Endothelial cell (in vitro differentiated cells): Measurements from ENCODE around the gene UPF3A. TPM values are rescaled to one million over a fixed set of nuclear protein-coding genes. Genes with fewer than 3 reads are reported as not detected.
A peak's percentile ranks its signal among the peaks of the same experiment; 100 is the strongest.

Source experiments
- DNase-seq: peaks from one replicate; pipeline ENCODE4 v3.0.0; 2021; ENCODE audit warnings: low spot score
- H3K27ac Mint-ChIP-seq: one replicate; pipeline ENCODE4 v1.8.0; 2021; ENCODE audit warnings: mixed read lengths, inconsistent platforms; ENCODE audit not compliant: unreplicated experiment
- H3K27me3 Mint-ChIP-seq: one replicate; pipeline ENCODE4 v1.8.0; 2021; ENCODE audit warnings: mild to moderate bottlenecking, moderate library complexity, mixed read lengths, inconsistent platforms; ENCODE audit not compliant: unreplicated experiment
- H3K36me3 Mint-ChIP-seq: one replicate; pipeline ENCODE4 v1.8.0; 2021; ENCODE audit warnings: mild to moderate bottlenecking, low read depth, mixed read lengths, inconsistent platforms; ENCODE audit not compliant: unreplicated experiment
- H3K4me1 Mint-ChIP-seq: one replicate; pipeline ENCODE4 v1.8.0; 2021; ENCODE audit warnings: mild to moderate bottlenecking, mixed read lengths, inconsistent platforms; ENCODE audit not compliant: unreplicated experiment
- H3K4me3 Mint-ChIP-seq: one replicate; pipeline ENCODE4 v1.8.0; 2021; ENCODE audit warnings: mild to moderate bottlenecking, mixed read lengths, inconsistent platforms; ENCODE audit not compliant: unreplicated experiment
- H3K9me3 Mint-ChIP-seq: one replicate; pipeline ENCODE4 v1.8.0; 2021; ENCODE audit warnings: mixed read lengths, inconsistent platforms; ENCODE audit not compliant: unreplicated experiment
- total RNA-seq: library from RNA; stranded (reverse); fragmentation: NEBNext Ultra II Directional; extraction: Animal tissue kit (Norgen Biotek cat#: 25700); gene quantifications from one replicate; pipeline ENCODE4 v1.2.1, GENCODE V29; 2021; ENCODE audit not compliant: unreplicated experiment
- TF ChIP-seq, protein P1 (sequence below): fragments of 200-600 bp; sonication (generic); IDR thresholded peaks from one replicate; pipeline ENCODE4 v1.5.0; 2021; ENCODE audit warnings: antibody characterized with exemption; ENCODE audit not compliant: unreplicated experiment

UPF3A gene
- total RNA-seq, 1 donor from 2014 or later = 61.6 TPM

- Mint-ChIP-seq H3K27ac (peak overlapping the region; percentile 54), H3K4me3 (no peak overlapping the region), H3K4me1 (peaks cover 21% of the 10 kb centered on the region), H3K36me3 (peaks cover 30% of the 10 kb centered on the region), H3K9me3 (no peaks in the 10 kb centered on the region), H3K27me3 (peaks cover 2% of the 10 kb centered on the region)
- no peak for DNase-seq
- TF ChIP-seq, protein P1, sequence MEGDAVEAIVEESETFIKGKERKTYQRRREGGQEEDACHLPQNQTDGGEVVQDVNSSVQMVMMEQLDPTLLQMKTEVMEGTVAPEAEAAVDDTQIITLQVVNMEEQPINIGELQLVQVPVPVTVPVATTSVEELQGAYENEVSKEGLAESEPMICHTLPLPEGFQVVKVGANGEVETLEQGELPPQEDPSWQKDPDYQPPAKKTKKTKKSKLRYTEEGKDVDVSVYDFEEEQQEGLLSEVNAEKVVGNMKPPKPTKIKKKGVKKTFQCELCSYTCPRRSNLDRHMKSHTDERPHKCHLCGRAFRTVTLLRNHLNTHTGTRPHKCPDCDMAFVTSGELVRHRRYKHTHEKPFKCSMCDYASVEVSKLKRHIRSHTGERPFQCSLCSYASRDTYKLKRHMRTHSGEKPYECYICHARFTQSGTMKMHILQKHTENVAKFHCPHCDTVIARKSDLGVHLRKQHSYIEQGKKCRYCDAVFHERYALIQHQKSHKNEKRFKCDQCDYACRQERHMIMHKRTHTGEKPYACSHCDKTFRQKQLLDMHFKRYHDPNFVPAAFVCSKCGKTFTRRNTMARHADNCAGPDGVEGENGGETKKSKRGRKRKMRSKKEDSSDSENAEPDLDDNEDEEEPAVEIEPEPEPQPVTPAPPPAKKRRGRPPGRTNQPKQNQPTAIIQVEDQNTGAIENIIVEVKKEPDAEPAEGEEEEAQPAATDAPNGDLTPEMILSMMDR = no peak
Observed at GRCh38 chr13:114320065-114320464, 38.7 kb downstream of the UPF3A start.

DNA sequence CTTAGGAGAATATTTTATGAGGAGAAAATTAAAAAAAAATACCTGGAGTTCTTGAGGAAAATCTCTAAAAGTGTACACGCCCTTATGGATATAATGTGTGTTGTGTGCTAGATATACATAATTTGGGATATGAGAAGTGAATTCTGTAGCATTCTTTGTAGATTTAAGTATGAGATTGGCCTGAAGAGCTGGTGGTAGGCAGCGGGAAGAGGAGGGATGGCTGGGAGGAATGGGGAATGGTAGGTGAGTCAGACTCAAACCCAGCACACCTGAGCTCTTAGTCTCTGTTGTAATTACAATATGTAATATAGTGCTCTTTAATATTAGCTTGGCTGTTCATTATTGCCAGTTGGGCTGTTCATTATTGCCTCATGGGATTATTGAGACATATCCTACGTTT lies 39.9 kb downstream of the UPF3A start:
- H3K27ac Mint-ChIP-seq = no peak overlapping the region
- H3K9me3 Mint-ChIP-seq = no peaks in the 10 kb centered on the region
- TF ChIP-seq, protein P1 = no peak
- H3K4me1 Mint-ChIP-seq = peaks cover 16% of the 10 kb centered on the region
- no peak overlapping the region for H3K4me3 Mint-ChIP-seq
- H3K27me3 Mint-ChIP-seq = peaks cover 2% of the 10 kb centered on the region
- peaks cover 30% of the 10 kb centered on the region for H3K36me3 Mint-ChIP-seq
- DNase-seq = no peak

DNA sequence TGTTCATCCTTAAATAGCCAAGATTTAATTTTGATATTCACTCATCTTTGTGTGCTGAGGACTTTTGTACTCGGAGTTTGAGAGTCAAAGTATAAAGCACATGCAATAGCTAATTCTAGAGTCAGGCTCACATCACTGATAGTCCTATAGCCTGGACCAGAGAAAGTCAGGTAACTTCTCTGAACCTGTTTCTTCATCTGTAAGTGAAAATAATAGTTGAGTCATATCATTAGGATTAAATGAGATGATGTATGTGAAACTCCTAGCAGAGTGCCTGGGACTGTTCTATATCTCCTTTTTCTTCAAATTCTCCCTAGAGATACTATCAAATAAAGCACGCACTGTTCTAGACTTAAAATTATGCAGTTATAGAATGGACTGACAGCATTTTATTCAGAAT lies 41.9 kb downstream of the UPF3A start:
- peaks cover 16% of the 10 kb centered on the region for H3K4me1 Mint-ChIP-seq
- H3K27ac Mint-ChIP-seq = no peak overlapping the region
- no peak for DNase-seq
- H3K4me3 Mint-ChIP-seq = no peak overlapping the region
- H3K27me3 Mint-ChIP-seq = peaks cover 2% of the 10 kb centered on the region
- TF ChIP-seq, protein P1 = no peak
- H3K9me3 Mint-ChIP-seq = no peaks in the 10 kb centered on the region
- peaks cover 36% of the 10 kb centered on the region for H3K36me3 Mint-ChIP-seq

- no peak for DNase-seq
- H3K4me1 Mint-ChIP-seq = peaks cover 11% of the 10 kb centered on the region
- peaks cover 2% of the 10 kb centered on the region for H3K27me3 Mint-ChIP-seq
- no peak overlapping the region for H3K27ac Mint-ChIP-seq
- peak overlapping the region; percentile 12 for H3K4me3 Mint-ChIP-seq
- TF ChIP-seq, protein P1 = no peak
- no peaks in the 10 kb centered on the region for H3K9me3 Mint-ChIP-seq
- H3K36me3 Mint-ChIP-seq = peaks cover 36% of the 10 kb centered on the region
Observed at GRCh38 chr13:114324334-114324733, 42.9 kb downstream of the UPF3A start.

DNA sequence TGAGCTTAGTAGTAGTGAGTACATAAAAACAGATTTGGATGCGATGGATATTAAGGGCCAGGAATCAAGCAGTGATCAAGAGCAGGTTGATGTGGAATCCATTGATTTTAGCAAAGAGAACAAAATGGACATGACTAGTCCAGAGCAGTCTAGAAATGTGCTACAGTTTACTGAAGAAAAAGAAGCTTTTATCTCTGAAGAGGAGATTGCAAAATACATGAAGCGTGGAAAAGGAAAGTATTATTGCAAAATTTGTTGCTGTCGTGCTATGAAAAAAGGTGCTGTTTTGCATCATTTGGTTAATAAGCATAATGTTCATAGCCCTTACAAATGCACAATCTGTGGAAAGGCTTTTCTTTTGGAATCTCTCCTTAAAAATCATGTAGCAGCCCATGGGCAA lies 44.3 kb downstream of the UPF3A start:
- Mint-ChIP-seq H3K9me3 (no peaks in the 10 kb centered on the region), H3K4me1 (no peaks in the 10 kb centered on the region), H3K27me3 (no peaks in the 10 kb centered on the region), H3K36me3 (peaks cover 28% of the 10 kb centered on the region), H3K4me3 (no peak overlapping the region), H3K27ac (no peak overlapping the region)
- no peak for DNase-seq
- TF ChIP-seq, protein P1 = no peak
